Dendritic cell treated with granulocyte-macrophage colony-stimulating factor and Interleukin-4, amounts not matched to agents 40 ng/mL and 50 ng/mL, for 4 days (primary cell): Measurements from ENCODE around the gene RAC2.
"Not testable (repeated sequence)": the region's sequence is repeated elsewhere in the genome, so short reads cannot be mapped to it uniquely, and the experiment has no call there.

Source experiments
- H3K27ac Mint-ChIP-seq: one replicate; pipeline ENCODE4 v1.8.0; 2022; ENCODE audit warnings: mild to moderate bottlenecking, mixed read lengths
- H3K27me3 Mint-ChIP-seq: one replicate; pipeline ENCODE4 v1.8.0; 2022; ENCODE audit warnings: mild to moderate bottlenecking, mixed read lengths
- H3K36me3 Mint-ChIP-seq: one replicate; pipeline ENCODE4 v1.8.0; 2022; ENCODE audit warnings: low read depth, mixed read lengths
- H3K4me1 Mint-ChIP-seq: one replicate; pipeline ENCODE4 v1.8.0; 2022; ENCODE audit warnings: low read depth, mixed read lengths
- H3K4me3 Mint-ChIP-seq: one replicate; pipeline ENCODE4 v1.8.0; 2022; ENCODE audit warnings: mild to moderate bottlenecking, moderate library complexity, mixed read lengths
- H3K9me3 Mint-ChIP-seq: one replicate; pipeline ENCODE4 v1.8.0; 2022; ENCODE audit warnings: mixed read lengths
- intact Hi-C: fragments of 100-400 bp; cut with micrococcal nuclease; formaldehyde crosslinking; loops from one replicate; pipeline ENCODE4 v1.15.0; 2022

The RAC2 gene

GRCh38 chr22:37256075-37256726 lies 12.1 kb upstream of the RAC2 start:
- Mint-ChIP-seq H3K4me3 (no peak overlapping the region), H3K9me3 (no peaks in the 10 kb centered on the region), H3K27ac (no peak overlapping the region), H3K27me3 (peaks cover 21% of the 10 kb centered on the region), H3K4me1 (peaks cover 18% of the 10 kb centered on the region), H3K36me3 (no peaks in the 10 kb centered on the region)
- intact Hi-C loops = no loop called here

- peaks cover 19% of the 10 kb centered on the region for H3K27me3 Mint-ChIP-seq
- intact Hi-C loops = no loop called here
- H3K9me3 Mint-ChIP-seq = no peaks in the 10 kb centered on the region
- H3K4me3 Mint-ChIP-seq = no peak overlapping the region
- peaks cover 12% of the 10 kb centered on the region for H3K4me1 Mint-ChIP-seq
- H3K27ac Mint-ChIP-seq = peak overlapping the region; percentile 26
- H3K36me3 Mint-ChIP-seq = no peaks in the 10 kb centered on the region
These were observed 11.5 kb upstream of the RAC2 start for GRCh38 chr22:37255558-37256006.

GRCh38 chr22:37254867-37255233 lies 10.8 kb upstream of the RAC2 start:
- intact Hi-C loops = no loop called here
- H3K27ac Mint-ChIP-seq = no peak overlapping the region
- H3K9me3 Mint-ChIP-seq = no peaks in the 10 kb centered on the region
- no peak overlapping the region for H3K4me3 Mint-ChIP-seq
- peaks cover 7% of the 10 kb centered on the region for H3K4me1 Mint-ChIP-seq
- H3K27me3 Mint-ChIP-seq = peaks cover 14% of the 10 kb centered on the region
- no peaks in the 10 kb centered on the region for H3K36me3 Mint-ChIP-seq

- Mint-ChIP-seq H3K4me1 (peaks cover 2% of the 10 kb centered on the region), H3K27ac (no peak overlapping the region), H3K36me3 (no peaks in the 10 kb centered on the region), H3K27me3 (peaks cover 9% of the 10 kb centered on the region), H3K4me3 (no peak overlapping the region), H3K9me3 (no peaks in the 10 kb centered on the region)
- intact Hi-C loops = no loop called here
These were observed 10.3 kb upstream of the RAC2 start for GRCh38 chr22:37254209-37254866.

GRCh38 chr22:37253126-37253660 lies 9.1 kb upstream of the RAC2 start:
- intact Hi-C loops = no loop called here
- Mint-ChIP-seq H3K27me3 (peaks cover 8% of the 10 kb centered on the region), H3K36me3 (no peaks in the 10 kb centered on the region), H3K27ac (no peak overlapping the region), H3K9me3 (no peaks in the 10 kb centered on the region), H3K4me1 (peaks cover 5% of the 10 kb centered on the region), H3K4me3 (no peak overlapping the region)

- H3K9me3 Mint-ChIP-seq, H3K36me3 Mint-ChIP-seq, H3K27me3 Mint-ChIP-seq, H3K4me3 Mint-ChIP-seq, intact Hi-C loops, H3K27ac Mint-ChIP-seq, H3K4me1 Mint-ChIP-seq: not testable (repeated sequence)
These were observed 7.8 kb upstream of the RAC2 start for GRCh38 chr22:37251836-37252235.

GRCh38 chr22:37249986-37250385 lies 5.9 kb upstream of the RAC2 start:
- H3K4me3 Mint-ChIP-seq = no peak overlapping the region
- intact Hi-C loops = no loop called here
- H3K4me1 Mint-ChIP-seq = peaks cover 13% of the 10 kb centered on the region
- H3K9me3 Mint-ChIP-seq = no peaks in the 10 kb centered on the region
- no peak overlapping the region for H3K27ac Mint-ChIP-seq
- H3K36me3 Mint-ChIP-seq = no peaks in the 10 kb centered on the region
- no peaks in the 10 kb centered on the region for H3K27me3 Mint-ChIP-seq

GRCh38 chr22:37248251-37248650 lies 4.2 kb upstream of the RAC2 start:
- Mint-ChIP-seq H3K4me3 (no peak overlapping the region), H3K36me3 (peaks cover 7% of the 10 kb centered on the region), H3K9me3 (no peaks in the 10 kb centered on the region), H3K27me3 (no peaks in the 10 kb centered on the region), H3K27ac (peak overlapping the region; percentile 10), H3K4me1 (peaks cover 31% of the 10 kb centered on the region)
- intact Hi-C loops = no loop called here

GRCh38 chr22:37245740-37246139 lies 1.7 kb upstream of the RAC2 start:
- H3K36me3 Mint-ChIP-seq = peaks cover 18% of the 10 kb centered on the region
- no peaks in the 10 kb centered on the region for H3K27me3 Mint-ChIP-seq
- H3K27ac Mint-ChIP-seq = no peak overlapping the region
- no peak overlapping the region for H3K4me3 Mint-ChIP-seq
- intact Hi-C loops = no loop called here
- H3K9me3 Mint-ChIP-seq = no peaks in the 10 kb centered on the region
- peaks cover 56% of the 10 kb centered on the region for H3K4me1 Mint-ChIP-seq

GRCh38 chr22:37244922-37245722 lies 1.1 kb upstream of the RAC2 start:
- intact Hi-C loops = loop anchor here (1.0 kb wide), 1 partner anchor 17 kb away; no protein-coding TSS in a partner anchor
- Mint-ChIP-seq H3K4me1 (peaks cover 62% of the 10 kb centered on the region), H3K27me3 (no peaks in the 10 kb centered on the region), H3K9me3 (no peaks in the 10 kb centered on the region), H3K27ac (peak overlapping the region; percentile 75), H3K4me3 (peak overlapping the region; percentile 87), H3K36me3 (peaks cover 24% of the 10 kb centered on the region)

- peak overlapping the region; percentile 75 for H3K27ac Mint-ChIP-seq
- H3K36me3 Mint-ChIP-seq = peaks cover 39% of the 10 kb centered on the region
- intact Hi-C loops = loop anchor here (1.0 kb wide), 1 partner anchor 15 kb away; no protein-coding TSS in a partner anchor
- peak overlapping the region; percentile 87 for H3K4me3 Mint-ChIP-seq
- no peaks in the 10 kb centered on the region for H3K27me3 Mint-ChIP-seq
- peaks cover 77% of the 10 kb centered on the region for H3K4me1 Mint-ChIP-seq
- no peaks in the 10 kb centered on the region for H3K9me3 Mint-ChIP-seq
These were observed 511 bp downstream of the RAC2 start for GRCh38 chr22:37243402-37244113.

- Mint-ChIP-seq H3K9me3 (no peaks in the 10 kb centered on the region), H3K4me3 (peak overlapping the region; percentile 87), H3K27me3 (no peaks in the 10 kb centered on the region), H3K4me1 (peaks cover 83% of the 10 kb centered on the region), H3K27ac (peak overlapping the region; percentile 75), H3K36me3 (peaks cover 50% of the 10 kb centered on the region)
- intact Hi-C loops = no loop called here
These were observed 1.6 kb downstream of the RAC2 start for GRCh38 chr22:37242395-37242918.

GRCh38 chr22:37241351-37242142 lies 2.5 kb downstream of the RAC2 start:
- Mint-ChIP-seq H3K4me3 (peak overlapping the region; percentile 87), H3K36me3 (peaks cover 59% of the 10 kb centered on the region), H3K27me3 (no peaks in the 10 kb centered on the region), H3K9me3 (no peaks in the 10 kb centered on the region), H3K4me1 (peaks cover 92% of the 10 kb centered on the region), H3K27ac (peak overlapping the region; percentile 75)
- intact Hi-C loops = no loop called here
